Activated B cell treated with CpG ODN at 0.5 μM for 24 hours (primary cell): Measurements from ENCODE around the gene SHKBP1. TPM values are rescaled to one million over a fixed set of nuclear protein-coding genes. Genes with fewer than 3 reads are reported as not detected.

Experiments used
- ATAC-seq: fragments of 200-7000 bp; cut with Tn5 transposase; one replicate; pipeline ENCODE4 v1.10.0; 2021; ENCODE audit warnings: low read depth, mild to moderate bottlenecking, moderate library complexity
- CTCF ChIA-PET: fragments of 350-600 bp; sonication (Branson Sonifier 250); formaldehyde crosslinking; loops from one replicate; lab custom pipeline; 2021; ENCODE audit warnings: antibody characterized with exemption; lab: Charles Lee
- POLR2A ChIA-PET: fragments of 350-600 bp; sonication (Branson Sonifier 250); formaldehyde crosslinking; loops from one replicate; lab custom pipeline; 2021; ENCODE audit warnings: antibody characterized with exemption; lab: Charles Lee
- DNase-seq: peaks from one replicate; pipeline ENCODE4 v3.0.0; 2022
- H3K27ac Mint-ChIP-seq: one replicate; pipeline ENCODE4 v1.8.0; 2020; ENCODE audit warnings: mixed read lengths
- H3K27me3 Mint-ChIP-seq: one replicate; pipeline ENCODE4 v1.8.0; 2021; ENCODE audit warnings: mixed read lengths
- H3K36me3 Mint-ChIP-seq: one replicate; pipeline ENCODE4 v1.8.0; 2021; ENCODE audit warnings: low read depth, mixed read lengths
- H3K4me1 Mint-ChIP-seq: one replicate; pipeline ENCODE4 v1.8.0; 2021; ENCODE audit warnings: mixed read lengths
- H3K4me3 Mint-ChIP-seq: one replicate; pipeline ENCODE4 v1.8.0; 2020; ENCODE audit warnings: mild to moderate bottlenecking, mixed read lengths
- H3K9me3 Mint-ChIP-seq: one replicate; pipeline ENCODE4 v1.8.0; 2020; ENCODE audit warnings: mixed read lengths
- CTCF ChIP-seq: fragments of 200-600 bp; IDR thresholded peaks from one replicate; pipeline ENCODE4 v1.8.0; 2022; ENCODE audit warnings: antibody characterized with exemption, mild to moderate bottlenecking
- intact Hi-C: fragments of 100-400 bp; cut with micrococcal nuclease; formaldehyde crosslinking; loops from one replicate; pipeline ENCODE4 v1.15.1; 2024
- total RNA-seq: library from RNA; stranded (reverse); gene quantifications from 2 replicates; pipeline ENCODE4 v1.2.3, GENCODE V29; 2022

The SHKBP1 gene
- total RNA-seq, 1 donor from 2014 or later, result 213 TPM

- ATAC-seq (no peak), DNase-seq (no peak)
- POLR2A ChIA-PET, result interaction anchor here (0.6 kb wide), 1 partner anchor 712 kb away, joined by 3 read pairs; no protein-coding TSS in a partner anchor
- H3K27ac Mint-ChIP-seq, result no peak overlapping the region
- peaks cover 15% of the 10 kb centered on the region for H3K4me1 Mint-ChIP-seq
- no peak for TF ChIP-seq CTCF
- no peaks in the 10 kb centered on the region for H3K36me3 Mint-ChIP-seq
- H3K9me3 Mint-ChIP-seq, result no peaks in the 10 kb centered on the region
- H3K4me3 Mint-ChIP-seq, result no peak overlapping the region
- intact Hi-C loops, result no loop called here
- H3K27me3 Mint-ChIP-seq, result peaks cover 40% of the 10 kb centered on the region
- CTCF ChIA-PET, result no interaction called here
These were observed 11.3 kb upstream of the SHKBP1 start for GRCh38 chr19:40565355-40565754.

GRCh38 chr19:40565910-40566495, 10.7 kb upstream of the SHKBP1 start:
- Mint-ChIP-seq H3K27me3 (peaks cover 37% of the 10 kb centered on the region), H3K36me3 (no peaks in the 10 kb centered on the region), H3K9me3 (peaks cover 4% of the 10 kb centered on the region), H3K4me1 (peaks cover 20% of the 10 kb centered on the region), H3K4me3 (no peak overlapping the region), H3K27ac (no peak overlapping the region)
- DNase-seq (no peak), ATAC-seq (no peak)
- ChIA-PET CTCF (no interaction called here), POLR2A (no interaction called here)
- no peak for TF ChIP-seq CTCF
- intact Hi-C loops, result no loop called here

- ATAC-seq (no peak), DNase-seq (no peak)
- H3K27ac Mint-ChIP-seq, result no peak overlapping the region
- no peak for TF ChIP-seq CTCF
- H3K4me3 Mint-ChIP-seq, result no peak overlapping the region
- peaks cover 21% of the 10 kb centered on the region for H3K4me1 Mint-ChIP-seq
- CTCF ChIA-PET, result interaction anchor here (0.8 kb wide), 1 partner anchor 68 kb away, joined by 3 read pairs; no protein-coding TSS in a partner anchor
- intact Hi-C loops, result no loop called here
- POLR2A ChIA-PET, result interaction anchor here (0.6 kb wide), 1 partner anchor 130 kb away, joined by 5 read pairs; no protein-coding TSS in a partner anchor
- peaks cover 31% of the 10 kb centered on the region for H3K27me3 Mint-ChIP-seq
- peaks cover 4% of the 10 kb centered on the region for H3K9me3 Mint-ChIP-seq
- no peaks in the 10 kb centered on the region for H3K36me3 Mint-ChIP-seq
These were observed 9.5 kb upstream of the SHKBP1 start for GRCh38 chr19:40567040-40567749.

- Mint-ChIP-seq H3K36me3 (no peaks in the 10 kb centered on the region), H3K4me3 (no peak overlapping the region), H3K27me3 (peaks cover 29% of the 10 kb centered on the region), H3K9me3 (peaks cover 4% of the 10 kb centered on the region), H3K27ac (no peak overlapping the region), H3K4me1 (peaks cover 21% of the 10 kb centered on the region)
- no peak for ATAC-seq
- intact Hi-C loops, result no loop called here
- ChIA-PET POLR2A (no interaction called here), CTCF (interaction anchor here (0.8 to 1.8 kb wide), 2 partner anchors 31 to 67 kb away, joined by 3 to 5 read pairs; no protein-coding TSS in a partner anchor)
- no peak for DNase-seq
- TF ChIP-seq CTCF, result no peak
These were observed 8.8 kb upstream of the SHKBP1 start for GRCh38 chr19:40567750-40568494.
